ENCODE measurements around the gene PHLDA2. TPM values are rescaled to one million over a fixed set of nuclear protein-coding genes. Genes with fewer than 3 reads are reported as not detected.

The PHLDA2 gene
- total and polyA plus RNA-seq, 9 of the 15 experiments (the other 6 are each of a cell fraction or from before 2014, with no cell fraction given), result 0.43 to 42.4 (median 4.7) TPM

DNA sequence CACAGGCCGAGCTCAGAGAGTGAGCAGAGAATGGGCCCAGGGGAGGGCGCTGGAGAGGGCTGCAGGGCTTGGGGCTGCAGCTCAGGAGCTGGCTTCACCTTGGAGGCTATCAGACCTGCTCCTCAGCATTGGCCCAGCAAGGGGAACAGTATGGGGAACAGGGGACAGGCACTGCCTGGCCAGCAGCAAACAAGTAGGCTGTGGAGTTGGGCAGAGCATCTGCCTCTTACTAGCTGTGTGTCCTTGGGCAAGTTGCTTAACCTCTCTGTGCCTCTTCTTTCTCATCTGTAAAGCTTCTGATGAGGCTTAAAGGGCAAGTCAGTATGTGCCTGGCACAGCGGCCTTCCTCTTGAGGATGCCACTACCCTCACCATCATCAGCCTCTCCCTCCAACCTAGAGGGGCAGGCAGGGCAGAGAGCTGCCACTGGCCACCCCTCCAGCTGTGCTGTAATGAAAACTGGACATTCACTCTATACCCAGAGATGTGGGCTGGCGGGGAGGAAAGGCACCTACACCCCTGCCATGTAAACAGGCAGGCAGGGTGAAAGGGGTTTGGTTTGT, 36.2 kb downstream of the PHLDA2 start (continued):
- TF ChIP-seq, protein P1, sequence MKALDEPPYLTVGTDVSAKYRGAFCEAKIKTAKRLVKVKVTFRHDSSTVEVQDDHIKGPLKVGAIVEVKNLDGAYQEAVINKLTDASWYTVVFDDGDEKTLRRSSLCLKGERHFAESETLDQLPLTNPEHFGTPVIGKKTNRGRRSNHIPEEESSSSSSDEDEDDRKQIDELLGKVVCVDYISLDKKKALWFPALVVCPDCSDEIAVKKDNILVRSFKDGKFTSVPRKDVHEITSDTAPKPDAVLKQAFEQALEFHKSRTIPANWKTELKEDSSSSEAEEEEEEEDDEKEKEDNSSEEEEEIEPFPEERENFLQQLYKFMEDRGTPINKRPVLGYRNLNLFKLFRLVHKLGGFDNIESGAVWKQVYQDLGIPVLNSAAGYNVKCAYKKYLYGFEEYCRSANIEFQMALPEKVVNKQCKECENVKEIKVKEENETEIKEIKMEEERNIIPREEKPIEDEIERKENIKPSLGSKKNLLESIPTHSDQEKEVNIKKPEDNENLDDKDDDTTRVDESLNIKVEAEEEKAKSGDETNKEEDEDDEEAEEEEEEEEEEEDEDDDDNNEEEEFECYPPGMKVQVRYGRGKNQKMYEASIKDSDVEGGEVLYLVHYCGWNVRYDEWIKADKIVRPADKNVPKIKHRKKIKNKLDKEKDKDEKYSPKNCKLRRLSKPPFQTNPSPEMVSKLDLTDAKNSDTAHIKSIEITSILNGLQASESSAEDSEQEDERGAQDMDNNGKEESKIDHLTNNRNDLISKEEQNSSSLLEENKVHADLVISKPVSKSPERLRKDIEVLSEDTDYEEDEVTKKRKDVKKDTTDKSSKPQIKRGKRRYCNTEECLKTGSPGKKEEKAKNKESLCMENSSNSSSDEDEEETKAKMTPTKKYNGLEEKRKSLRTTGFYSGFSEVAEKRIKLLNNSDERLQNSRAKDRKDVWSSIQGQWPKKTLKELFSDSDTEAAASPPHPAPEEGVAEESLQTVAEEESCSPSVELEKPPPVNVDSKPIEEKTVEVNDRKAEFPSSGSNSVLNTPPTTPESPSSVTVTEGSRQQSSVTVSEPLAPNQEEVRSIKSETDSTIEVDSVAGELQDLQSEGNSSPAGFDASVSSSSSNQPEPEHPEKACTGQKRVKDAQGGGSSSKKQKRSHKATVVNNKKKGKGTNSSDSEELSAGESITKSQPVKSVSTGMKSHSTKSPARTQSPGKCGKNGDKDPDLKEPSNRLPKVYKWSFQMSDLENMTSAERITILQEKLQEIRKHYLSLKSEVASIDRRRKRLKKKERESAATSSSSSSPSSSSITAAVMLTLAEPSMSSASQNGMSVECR (CRISPR knock-in tag; IDR thresholded peaks at IDR 0.05), result no peak
- TF ChIP-seq, protein P2, sequence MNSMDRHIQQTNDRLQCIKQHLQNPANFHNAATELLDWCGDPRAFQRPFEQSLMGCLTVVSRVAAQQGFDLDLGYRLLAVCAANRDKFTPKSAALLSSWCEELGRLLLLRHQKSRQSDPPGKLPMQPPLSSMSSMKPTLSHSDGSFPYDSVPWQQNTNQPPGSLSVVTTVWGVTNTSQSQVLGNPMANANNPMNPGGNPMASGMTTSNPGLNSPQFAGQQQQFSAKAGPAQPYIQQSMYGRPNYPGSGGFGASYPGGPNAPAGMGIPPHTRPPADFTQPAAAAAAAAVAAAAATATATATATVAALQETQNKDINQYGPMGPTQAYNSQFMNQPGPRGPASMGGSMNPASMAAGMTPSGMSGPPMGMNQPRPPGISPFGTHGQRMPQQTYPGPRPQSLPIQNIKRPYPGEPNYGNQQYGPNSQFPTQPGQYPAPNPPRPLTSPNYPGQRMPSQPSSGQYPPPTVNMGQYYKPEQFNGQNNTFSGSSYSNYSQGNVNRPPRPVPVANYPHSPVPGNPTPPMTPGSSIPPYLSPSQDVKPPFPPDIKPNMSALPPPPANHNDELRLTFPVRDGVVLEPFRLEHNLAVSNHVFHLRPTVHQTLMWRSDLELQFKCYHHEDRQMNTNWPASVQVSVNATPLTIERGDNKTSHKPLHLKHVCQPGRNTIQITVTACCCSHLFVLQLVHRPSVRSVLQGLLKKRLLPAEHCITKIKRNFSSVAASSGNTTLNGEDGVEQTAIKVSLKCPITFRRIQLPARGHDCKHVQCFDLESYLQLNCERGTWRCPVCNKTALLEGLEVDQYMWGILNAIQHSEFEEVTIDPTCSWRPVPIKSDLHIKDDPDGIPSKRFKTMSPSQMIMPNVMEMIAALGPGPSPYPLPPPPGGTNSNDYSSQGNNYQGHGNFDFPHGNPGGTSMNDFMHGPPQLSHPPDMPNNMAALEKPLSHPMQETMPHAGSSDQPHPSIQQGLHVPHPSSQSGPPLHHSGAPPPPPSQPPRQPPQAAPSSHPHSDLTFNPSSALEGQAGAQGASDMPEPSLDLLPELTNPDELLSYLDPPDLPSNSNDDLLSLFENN (IDR thresholded peaks at IDR 0.05; ENCODE audit: low read depth in 2 of 2, low read length in 2 of 2), result no peak
- TF ChIP-seq, protein P3, sequence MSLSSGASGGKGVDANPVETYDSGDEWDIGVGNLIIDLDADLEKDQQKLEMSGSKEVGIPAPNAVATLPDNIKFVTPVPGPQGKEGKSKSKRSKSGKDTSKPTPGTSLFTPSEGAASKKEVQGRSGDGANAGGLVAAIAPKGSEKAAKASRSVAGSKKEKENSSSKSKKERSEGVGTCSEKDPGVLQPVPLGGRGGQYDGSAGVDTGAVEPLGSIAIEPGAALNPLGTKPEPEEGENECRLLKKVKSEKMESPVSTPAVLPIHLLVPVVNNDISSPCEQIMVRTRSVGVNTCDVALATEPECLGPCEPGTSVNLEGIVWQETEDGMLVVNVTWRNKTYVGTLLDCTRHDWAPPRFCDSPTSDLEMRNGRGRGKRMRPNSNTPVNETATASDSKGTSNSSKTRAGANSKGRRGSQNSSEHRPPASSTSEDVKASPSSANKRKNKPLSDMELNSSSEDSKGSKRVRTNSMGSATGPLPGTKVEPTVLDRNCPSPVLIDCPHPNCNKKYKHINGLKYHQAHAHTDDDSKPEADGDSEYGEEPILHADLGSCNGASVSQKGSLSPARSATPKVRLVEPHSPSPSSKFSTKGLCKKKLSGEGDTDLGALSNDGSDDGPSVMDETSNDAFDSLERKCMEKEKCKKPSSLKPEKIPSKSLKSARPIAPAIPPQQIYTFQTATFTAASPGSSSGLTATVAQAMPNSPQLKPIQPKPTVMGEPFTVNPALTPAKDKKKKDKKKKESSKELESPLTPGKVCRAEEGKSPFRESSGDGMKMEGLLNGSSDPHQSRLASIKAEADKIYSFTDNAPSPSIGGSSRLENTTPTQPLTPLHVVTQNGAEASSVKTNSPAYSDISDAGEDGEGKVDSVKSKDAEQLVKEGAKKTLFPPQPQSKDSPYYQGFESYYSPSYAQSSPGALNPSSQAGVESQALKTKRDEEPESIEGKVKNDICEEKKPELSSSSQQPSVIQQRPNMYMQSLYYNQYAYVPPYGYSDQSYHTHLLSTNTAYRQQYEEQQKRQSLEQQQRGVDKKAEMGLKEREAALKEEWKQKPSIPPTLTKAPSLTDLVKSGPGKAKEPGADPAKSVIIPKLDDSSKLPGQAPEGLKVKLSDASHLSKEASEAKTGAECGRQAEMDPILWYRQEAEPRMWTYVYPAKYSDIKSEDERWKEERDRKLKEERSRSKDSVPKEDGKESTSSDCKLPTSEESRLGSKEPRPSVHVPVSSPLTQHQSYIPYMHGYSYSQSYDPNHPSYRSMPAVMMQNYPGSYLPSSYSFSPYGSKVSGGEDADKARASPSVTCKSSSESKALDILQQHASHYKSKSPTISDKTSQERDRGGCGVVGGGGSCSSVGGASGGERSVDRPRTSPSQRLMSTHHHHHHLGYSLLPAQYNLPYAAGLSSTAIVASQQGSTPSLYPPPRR (CRISPR knock-in tag; IDR thresholded peaks at IDR 0.05; ENCODE audit: borderline replicate concordance), result no peak
- no peak for TF ChIP-seq ZNF316 (IDR thresholded peaks at IDR 0.05)
- TF ChIP-seq, protein P4, sequence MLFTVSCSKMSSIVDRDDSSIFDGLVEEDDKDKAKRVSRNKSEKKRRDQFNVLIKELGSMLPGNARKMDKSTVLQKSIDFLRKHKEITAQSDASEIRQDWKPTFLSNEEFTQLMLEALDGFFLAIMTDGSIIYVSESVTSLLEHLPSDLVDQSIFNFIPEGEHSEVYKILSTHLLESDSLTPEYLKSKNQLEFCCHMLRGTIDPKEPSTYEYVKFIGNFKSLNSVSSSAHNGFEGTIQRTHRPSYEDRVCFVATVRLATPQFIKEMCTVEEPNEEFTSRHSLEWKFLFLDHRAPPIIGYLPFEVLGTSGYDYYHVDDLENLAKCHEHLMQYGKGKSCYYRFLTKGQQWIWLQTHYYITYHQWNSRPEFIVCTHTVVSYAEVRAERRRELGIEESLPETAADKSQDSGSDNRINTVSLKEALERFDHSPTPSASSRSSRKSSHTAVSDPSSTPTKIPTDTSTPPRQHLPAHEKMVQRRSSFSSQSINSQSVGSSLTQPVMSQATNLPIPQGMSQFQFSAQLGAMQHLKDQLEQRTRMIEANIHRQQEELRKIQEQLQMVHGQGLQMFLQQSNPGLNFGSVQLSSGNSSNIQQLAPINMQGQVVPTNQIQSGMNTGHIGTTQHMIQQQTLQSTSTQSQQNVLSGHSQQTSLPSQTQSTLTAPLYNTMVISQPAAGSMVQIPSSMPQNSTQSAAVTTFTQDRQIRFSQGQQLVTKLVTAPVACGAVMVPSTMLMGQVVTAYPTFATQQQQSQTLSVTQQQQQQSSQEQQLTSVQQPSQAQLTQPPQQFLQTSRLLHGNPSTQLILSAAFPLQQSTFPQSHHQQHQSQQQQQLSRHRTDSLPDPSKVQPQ (CRISPR knock-in tag; IDR thresholded peaks at IDR 0.05; ENCODE audit: borderline replicate concordance), result no peak
- no peak for TF ChIP-seq SMARCC2 (IDR thresholded peaks at IDR 0.05; ENCODE audit: low read depth)
- TF ChIP-seq, protein P5, sequence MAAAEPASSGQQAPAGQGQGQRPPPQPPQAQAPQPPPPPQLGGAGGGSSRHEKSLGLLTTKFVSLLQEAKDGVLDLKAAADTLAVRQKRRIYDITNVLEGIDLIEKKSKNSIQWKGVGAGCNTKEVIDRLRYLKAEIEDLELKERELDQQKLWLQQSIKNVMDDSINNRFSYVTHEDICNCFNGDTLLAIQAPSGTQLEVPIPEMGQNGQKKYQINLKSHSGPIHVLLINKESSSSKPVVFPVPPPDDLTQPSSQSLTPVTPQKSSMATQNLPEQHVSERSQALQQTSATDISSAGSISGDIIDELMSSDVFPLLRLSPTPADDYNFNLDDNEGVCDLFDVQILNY (CRISPR knock-in tag; IDR thresholded peaks at IDR 0.05), result no peak
- TF ChIP-seq NELFE (IDR thresholded peaks at IDR 0.05; ENCODE audit: insufficient read depth, insufficient read length), result no peak

Measured in K562 (cell line).